GM04503 (cell line): ENCODE results near the gene DHRSX.
A peak's percentile ranks its signal among the peaks of the same experiment; 100 is the strongest.
"Not testable (repeated sequence)": the region's sequence is repeated elsewhere in the genome, so short reads cannot be mapped to it uniquely, and the experiment has no call there.

Experiments used
- DNase-seq: peaks from one replicate; pipeline ENCODE4 v3.0.0-alpha.2; 2012; ENCODE audit warnings: low read depth

Gene DHRSX

GRCh38 chrX:2424317-2424716, 76.5 kb downstream of the DHRSX start:
- no peak for DNase-seq

- DNase-seq = no peak
Measured at GRCh38 chrX:2423899-2424298, 76.9 kb downstream of the DHRSX start.

GRCh38 chrX:2423282-2423681, 77.5 kb downstream of the DHRSX start:
- DNase-seq = peak; percentile 9

- not testable (repeated sequence) for DNase-seq
Measured at GRCh38 chrX:2419418-2419817, 81.4 kb downstream of the DHRSX start.

GRCh38 chrX:2418000-2418399, 82.8 kb downstream of the DHRSX start:
- DNase-seq = no peak

- no peak for DNase-seq
Measured at GRCh38 chrX:2416851-2417604, 83.7 kb downstream of the DHRSX start.

- no peak for DNase-seq
Measured at GRCh38 chrX:2414384-2414783, 86.4 kb downstream of the DHRSX start.

GRCh38 chrX:2413969-2414368, 86.8 kb downstream of the DHRSX start:
- no peak for DNase-seq

GRCh38 chrX:2412131-2412530, 88.6 kb downstream of the DHRSX start:
- DNase-seq = no peak

GRCh38 chrX:2410279-2411020, 90.3 kb downstream of the DHRSX start:
- DNase-seq = no peak

- no peak for DNase-seq
Measured at GRCh38 chrX:2409796-2410195, 91.0 kb downstream of the DHRSX start.

- DNase-seq = no peak
Measured at GRCh38 chrX:2408856-2409255, 91.9 kb downstream of the DHRSX start.

GRCh38 chrX:2406891-2407518, 93.8 kb downstream of the DHRSX start:
- no peak for DNase-seq

- DNase-seq = no peak
Measured at GRCh38 chrX:2404776-2405175, 96.0 kb downstream of the DHRSX start.

- DNase-seq = no peak
Measured at GRCh38 chrX:2402361-2402690, 98.5 kb downstream of the DHRSX start.

- DNase-seq = no peak
Measured at GRCh38 chrX:2401590-2402360, 99.0 kb downstream of the DHRSX start.

- DNase-seq = no peak
Measured at GRCh38 chrX:2401201-2401589, 99.6 kb downstream of the DHRSX start.

GRCh38 chrX:2398064-2398656, 102.6 kb downstream of the DHRSX start:
- DNase-seq = no peak

- DNase-seq = no peak
Measured at GRCh38 chrX:2397229-2398063, 103.3 kb downstream of the DHRSX start.

GRCh38 chrX:2395261-2395992, 105.3 kb downstream of the DHRSX start:
- no peak for DNase-seq
